GM19193 (cell line): ENCODE data around the gene FCHSD2.

Experiments used
- POLR2A ChIP-seq: IDR thresholded peaks from 4 replicates; pipeline ENCODE4 v1.6.1; 2011; ENCODE audit not compliant: insufficient read depth, insufficient read length; ENCODE audit errors: extremely low read depth

The FCHSD2 gene

DNA sequence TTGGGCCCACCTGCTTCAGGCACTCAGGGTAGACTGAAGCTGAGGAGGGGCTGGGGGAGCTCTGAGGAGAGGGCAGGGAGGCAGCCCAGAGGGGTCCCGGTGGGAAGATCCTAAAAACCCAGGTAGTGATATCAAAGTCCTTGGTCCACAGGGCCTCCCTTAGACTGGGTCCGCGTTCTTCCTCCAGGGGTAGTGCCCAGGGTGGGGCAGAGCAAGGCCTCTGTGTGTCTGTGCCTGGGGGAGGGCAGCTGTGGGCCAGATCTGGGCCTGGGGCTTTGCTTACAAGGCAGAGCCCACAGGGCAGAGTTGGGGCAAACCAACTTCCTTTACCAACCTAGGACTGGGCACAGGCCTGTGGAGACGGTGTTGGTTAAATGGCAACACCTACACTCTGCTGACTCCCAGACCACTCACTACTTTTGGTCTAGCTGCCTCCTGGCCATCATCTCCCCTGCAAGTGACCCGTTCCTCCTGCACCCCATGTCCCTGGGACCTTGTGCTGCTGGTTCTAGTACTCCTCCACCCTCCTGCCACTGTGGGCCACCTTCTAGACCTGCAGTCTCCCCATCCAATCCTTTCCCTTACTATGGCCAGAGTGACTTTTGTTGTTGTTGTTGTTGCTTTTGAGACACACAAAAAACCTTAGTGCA is 312.1 kb downstream of the FCHSD2 start:
- TF ChIP-seq POLR2A = peak; percentile 44

DNA sequence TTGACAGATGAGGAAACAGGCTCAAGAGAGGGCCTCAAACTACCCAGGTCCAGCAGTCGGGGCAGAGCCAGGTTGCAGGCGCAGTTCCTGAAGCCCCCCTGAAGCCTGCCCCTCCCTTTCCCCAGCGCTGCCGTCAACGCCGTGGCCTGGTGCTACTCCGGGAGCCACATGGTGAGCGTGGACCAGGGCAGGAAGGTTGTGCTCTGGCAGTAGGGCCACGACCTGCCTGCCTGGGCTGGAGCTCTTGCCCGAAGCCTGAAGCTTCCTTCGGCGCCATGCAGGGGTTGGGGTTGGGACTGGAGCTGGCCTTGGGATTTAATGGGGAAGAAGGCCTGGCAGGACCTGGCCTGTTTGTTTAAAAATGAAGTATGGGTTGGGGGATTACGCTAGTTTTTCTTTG is 312.9 kb downstream of the FCHSD2 start:
- no peak for TF ChIP-seq POLR2A

DNA sequence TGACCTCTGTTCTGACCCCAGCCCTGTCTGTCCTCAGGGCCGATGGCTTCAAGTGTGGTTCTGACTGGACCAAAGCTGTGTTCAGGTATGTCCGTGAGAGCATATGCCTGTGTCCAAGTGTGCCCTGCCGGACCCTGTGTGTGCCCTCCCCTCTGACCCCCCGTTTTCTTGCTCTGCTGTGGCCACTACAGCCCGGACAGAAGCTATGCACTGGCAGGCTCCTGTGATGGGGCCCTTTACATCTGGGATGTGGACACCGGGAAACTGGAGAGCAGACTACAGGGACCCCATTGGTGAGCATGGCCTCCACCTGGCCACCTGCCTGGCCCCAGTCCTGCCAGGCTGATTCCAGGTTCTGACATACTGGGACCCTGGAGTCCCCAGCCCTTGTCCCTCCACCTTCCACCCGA is 313.4 kb downstream of the FCHSD2 start:
- no peak for TF ChIP-seq POLR2A

DNA sequence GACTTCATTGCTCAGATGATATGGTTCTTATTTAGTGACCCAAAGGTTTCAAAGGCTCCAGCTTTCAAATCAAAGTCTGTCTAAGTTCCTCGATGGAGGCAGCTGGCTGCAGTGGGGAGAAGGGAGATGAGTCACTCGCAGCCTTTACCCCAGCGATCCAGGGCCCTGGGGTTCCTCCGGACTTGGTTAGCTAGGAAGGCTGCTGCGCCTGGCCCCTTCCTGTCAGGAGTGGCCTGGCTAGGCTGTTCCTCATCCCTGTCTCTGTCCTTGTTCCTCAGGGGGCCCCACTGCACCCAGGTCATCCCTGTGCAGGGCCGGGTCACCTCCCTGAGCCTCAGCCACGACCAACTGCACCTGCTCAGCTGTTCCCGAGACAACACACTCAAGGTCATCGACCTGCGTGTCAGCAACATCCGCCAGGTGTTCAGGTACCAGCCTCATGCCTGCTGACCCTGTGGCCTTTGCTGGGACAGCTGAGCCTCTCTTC is 314.0 kb downstream of the FCHSD2 start:
- no peak for TF ChIP-seq POLR2A

DNA sequence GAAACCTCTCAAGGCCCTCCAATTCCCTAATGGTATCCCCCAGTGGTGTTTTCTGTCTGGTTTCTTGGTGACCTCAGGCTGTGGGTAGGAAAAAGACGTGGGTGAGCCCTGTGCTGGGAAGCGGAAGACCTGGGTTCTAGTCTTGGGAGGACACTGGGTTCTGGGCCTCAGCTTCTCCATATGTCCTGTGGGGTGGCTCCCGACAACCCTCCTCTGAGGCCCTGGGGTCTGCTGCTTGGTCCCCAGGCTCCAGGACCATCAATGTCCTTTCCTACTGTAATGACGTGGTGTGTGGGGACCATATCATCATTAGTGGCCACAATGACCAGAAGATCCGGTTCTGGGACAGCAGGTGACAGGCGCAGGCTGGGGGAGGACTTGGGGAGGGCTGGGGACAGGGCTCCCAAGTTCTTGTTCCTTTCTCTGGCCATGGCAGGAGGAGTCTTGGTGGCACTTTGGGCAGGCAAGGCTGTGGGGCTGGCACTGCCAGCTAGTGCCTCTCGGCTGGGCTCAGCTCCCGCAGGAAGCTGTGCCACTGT is 315.1 kb downstream of the FCHSD2 start:
- no peak for TF ChIP-seq POLR2A

DNA sequence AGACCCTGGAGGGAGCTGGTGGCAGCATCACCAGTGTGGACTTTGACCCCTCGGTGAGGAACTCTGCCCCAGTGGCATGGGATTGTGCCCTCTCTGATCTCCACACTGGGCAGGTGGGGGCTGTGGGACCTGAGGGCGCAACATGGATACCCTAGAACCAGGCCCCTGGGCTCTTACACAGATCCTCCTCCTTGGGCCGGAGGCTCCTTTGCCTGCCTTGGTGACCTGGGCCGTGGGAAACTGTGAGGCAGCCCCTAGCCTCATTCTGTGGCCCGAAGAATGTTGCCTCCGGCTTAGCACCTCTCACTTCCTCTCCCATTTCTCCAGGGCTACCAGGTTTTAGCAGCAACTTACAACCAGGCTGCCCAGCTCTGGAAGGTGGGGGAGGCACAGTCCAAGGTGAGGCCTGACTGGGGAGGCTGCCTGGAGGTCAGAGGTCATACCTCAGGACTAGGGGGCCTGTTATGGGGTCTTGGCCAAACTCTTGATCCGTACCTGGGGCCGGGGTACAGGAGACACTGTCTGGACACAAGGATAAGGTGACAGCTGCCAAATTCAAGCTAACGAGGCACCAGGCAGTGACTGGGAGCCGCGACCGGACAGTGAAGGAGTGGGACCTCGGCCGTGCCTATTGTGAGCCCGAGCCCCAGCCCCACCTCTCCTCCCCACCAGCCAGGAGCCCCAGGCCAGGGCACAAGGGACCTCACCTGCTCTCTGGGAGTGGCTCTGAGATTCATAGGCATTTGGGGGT is 315.8 kb downstream of the FCHSD2 start:
- no peak for TF ChIP-seq POLR2A

DNA sequence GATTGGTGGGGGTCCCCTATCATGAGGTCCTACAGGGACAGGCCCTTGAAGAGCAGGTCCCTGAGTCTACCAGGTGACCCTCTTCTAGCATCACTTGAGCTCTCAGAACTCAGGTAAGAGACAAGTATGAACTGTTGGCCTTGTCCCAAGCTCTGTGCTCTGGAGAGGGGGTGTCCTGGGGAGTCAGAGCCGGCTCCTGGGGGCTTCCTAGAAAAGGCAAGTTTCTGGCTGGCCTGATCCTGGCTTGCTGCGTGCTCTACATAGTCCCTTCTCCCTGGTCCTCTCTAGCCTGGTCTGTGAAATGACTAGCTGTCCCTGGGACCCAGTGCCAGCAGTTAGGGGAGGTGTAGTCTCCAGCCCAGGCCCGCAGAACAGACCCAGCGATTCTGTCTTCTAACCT is 316.5 kb downstream of the FCHSD2 start:
- TF ChIP-seq POLR2A = no peak

DNA sequence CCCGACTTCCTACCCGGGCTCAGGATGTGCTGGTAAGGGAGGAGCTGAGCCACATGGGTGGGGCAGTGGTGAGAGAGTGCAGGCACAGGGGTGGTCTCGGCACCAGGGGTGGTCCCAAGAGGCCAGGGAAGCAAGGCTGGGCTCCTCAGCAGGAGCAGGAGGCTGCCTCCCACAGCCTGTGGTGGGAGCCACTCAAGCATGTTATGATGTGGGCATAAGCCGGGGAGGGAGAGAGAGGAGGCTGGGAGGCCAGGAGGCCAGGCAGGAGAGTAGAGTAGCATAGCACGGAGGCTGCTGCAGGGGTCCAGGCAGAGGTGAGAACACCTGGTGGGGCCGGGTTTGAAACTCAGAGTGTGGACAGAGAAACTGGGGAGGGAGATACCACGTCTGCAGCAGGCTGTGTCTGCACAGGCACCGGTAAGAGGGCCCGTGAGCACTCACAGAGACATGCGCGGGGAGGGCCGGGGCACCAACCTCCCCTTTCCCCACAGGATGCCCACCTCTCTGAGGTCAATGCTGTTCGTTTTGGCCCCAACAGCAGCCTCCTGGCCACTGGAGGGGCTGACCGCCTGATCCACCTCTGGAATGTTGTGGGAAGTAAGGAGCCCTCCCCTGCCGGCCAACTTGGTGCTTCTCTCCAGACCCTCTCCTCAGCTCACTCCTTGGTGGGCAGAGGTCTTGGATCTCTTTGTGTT is 317.2 kb downstream of the FCHSD2 start:
- peak; percentile 25 for TF ChIP-seq POLR2A

DNA sequence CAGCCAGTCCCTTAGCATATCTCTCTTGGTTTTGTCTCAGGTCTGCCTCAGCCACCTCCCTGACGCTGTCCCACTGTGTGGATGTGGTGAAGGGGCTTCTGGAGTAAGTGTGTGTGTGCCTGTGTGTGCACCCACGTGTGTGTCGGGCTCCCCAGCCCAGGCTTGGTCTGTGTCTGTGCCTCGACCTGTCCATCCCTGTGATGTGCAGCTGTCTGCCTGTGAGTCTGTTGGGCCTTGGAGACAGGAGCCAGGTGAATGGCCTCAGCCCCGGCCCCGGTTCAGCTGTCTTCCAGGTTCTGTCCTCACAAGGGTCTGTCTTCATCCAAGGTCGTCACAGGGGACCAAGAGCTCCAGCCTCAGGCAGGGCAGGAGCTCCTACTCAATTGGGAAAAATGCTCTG is 318.1 kb downstream of the FCHSD2 start:
- peak; percentile 33 for TF ChIP-seq POLR2A

DNA sequence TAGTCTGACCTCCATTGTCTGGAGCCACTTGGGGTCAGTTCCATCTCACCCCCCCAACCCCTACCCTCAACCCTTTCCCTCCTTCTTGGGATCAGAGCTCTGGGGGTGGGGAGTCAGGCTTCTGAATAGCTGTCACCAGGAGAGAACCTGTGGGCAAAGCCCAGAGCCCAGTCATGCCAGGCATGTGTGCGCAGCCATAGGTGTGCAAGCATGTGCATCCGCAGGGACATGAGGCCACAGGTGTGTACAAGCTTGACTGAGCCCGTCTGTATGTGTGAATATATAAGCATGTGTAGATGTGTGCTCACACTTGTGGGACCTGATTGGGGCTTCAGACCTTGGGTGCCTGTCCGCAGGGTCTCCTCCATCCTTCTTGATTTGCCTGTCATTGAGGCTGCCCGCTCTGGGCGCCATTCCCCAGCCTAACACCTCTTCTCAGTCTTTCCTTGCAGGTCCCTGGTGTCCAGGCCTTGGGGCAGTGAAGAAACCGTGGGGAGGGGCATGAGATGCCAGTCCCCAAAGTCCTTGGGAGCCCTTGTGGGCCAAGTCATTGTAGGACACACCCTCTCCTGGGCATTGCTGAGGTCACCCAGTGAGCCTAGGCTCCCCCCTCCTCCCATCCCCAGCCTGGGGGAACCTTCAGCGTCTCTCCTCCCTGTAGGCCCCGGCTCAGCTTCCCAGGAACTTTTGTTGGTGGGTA is 318.9 kb downstream of the FCHSD2 start:
- peak; percentile 39 for TF ChIP-seq POLR2A

DNA sequence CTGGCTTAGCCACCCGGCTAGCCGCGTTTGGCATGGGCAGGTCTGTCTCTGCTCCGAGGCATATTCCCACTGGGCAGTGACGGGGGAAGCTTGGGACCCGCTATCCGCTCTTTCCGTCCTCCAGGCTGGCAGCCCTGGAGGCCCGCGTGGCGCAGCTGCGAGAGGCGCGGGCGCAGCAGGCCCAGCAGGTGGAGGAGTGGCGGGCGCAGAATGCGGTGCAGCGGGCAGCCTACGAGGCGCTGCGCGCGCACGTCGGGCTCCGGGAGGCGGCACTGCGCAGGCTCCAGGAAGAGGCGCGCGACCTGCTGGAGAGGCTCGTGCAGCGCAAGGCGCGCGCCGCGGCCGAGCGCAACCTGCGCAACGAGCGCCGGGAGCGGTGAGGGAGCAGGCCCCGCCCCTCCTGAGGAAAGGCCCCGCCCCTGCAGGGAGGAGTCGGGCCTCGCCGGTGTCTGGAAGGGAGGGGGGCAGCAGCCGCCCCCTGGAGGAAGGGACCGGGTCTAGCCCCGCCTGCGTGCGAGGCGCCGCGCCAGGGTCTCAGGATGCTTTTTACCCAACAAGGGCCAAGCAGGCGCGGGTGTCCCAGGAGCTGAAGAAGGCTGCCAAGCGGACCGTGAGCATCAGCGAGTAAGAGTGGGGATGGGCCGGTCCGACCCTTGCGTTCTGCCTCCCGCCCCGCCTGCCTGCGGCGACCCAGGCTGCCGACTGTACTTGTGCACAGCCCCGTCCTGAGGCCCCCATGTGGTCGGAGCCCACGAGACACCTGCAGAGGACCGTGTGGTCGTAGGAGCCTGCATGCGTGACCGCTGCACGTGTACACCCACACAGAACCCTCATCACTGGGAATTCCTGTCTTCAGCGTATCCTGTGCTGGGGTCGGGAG is 320.0 kb downstream of the FCHSD2 start:
- peak; percentile 30 for TF ChIP-seq POLR2A

DNA sequence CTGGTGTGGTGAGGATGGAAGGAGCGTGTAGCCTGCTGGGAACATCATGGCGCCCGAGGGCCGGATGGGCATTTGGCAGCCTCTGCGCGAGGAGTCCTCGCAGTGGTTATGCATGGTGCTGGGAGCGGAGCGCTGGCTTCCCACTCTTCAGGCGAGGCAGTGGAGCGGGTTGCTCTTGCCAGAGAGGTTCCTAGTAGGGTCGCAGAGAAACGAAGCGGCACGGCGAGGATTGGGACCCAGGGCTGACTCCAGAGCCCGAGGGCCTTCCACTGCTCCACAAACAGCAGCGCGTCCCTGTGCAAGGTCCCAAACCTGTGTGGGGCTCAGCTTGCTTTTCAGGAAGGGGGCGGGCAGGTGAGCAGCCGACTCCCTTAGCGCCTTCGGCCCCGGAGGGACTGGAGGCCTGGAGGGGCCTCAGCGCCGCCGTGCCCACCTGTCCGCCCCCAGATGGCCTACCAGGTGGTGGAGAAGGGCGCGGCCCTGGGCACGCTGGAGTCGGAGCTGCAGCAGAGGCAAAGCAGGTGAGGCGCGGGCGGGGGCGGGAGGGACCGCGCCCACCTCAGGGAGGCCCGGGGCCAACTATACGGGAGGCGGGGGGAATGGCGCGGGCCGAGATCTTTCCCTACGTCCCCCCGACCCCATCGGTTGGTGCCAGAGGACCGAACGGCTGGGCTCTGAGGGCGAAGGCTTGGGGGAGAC is 320.7 kb downstream of the FCHSD2 start:
- TF ChIP-seq POLR2A = no peak

DNA sequence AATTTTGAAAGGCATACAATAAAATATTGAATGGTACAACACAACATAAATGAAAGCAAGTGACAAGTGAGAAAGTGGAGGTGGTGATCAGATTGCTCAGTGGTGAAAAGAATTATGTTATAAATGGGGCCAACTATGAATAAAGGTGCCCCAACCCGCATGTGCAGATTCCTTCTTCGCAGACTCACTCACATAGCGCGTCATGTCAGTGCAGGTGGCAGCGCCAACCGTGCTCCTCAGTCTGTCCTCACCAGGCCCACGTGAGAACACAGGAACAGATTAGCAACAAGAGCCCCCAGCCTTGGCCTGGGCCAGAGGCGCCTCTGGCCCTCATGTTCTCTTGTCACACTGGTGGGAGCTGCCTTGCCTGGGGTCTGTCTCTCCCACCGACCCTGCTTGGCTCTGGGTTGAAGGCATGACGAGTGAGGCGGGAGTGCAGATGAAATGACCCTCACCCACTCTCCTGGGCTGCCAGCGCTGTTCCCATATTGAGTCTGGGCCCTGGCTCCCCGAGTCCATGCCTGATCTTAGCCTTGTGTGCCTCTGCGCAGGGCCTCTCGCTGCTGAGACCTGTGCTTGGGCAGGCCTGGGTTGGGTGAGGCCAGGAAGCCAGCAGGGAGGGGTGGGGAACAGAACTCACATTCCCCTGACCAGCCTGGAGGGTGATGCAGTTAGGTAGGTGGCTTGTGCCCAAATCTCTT is 321.5 kb downstream of the FCHSD2 start:
- TF ChIP-seq POLR2A = no peak
